SK-N-SH (cell line): Measurements from ENCODE around the gene TXNDC5.

Experiments
- CTCF ChIP-seq: fragments of 200-600 bp; sonication (generic); IDR thresholded peaks from 2 replicates; pipeline ENCODE4 v1.6.1; 2017; ENCODE audit warnings: antibody characterized with exemption, mild to moderate bottlenecking, moderate library complexity
- EP300 ChIP-seq, 2 experiments: IDR thresholded peaks; 2 replicates each; pipeline versions ENCODE4 v1.4.0 to v1.6.1; 2012; ENCODE audit warnings: borderline replicate concordance in 1 of 2, low read depth in 1 of 2, low read length in 1 of 2
- GABPA ChIP-seq: IDR thresholded peaks from 2 replicates; pipeline ENCODE4 v1.4.0; 2012; ENCODE audit warnings: low read depth, mild to moderate bottlenecking
- NRF1 ChIP-seq: IDR thresholded peaks from 2 replicates; pipeline ENCODE4 v1.6.1; 2012; ENCODE audit warnings: low read depth, mild to moderate bottlenecking, low read length
- RAD21 ChIP-seq: IDR thresholded peaks from 2 replicates; pipeline ENCODE4 v1.6.1; 2012; ENCODE audit warnings: mild to moderate bottlenecking, low read length
- RCOR1 ChIP-seq: fragments of 150-350 bp; IDR thresholded peaks from 2 replicates; pipeline ENCODE4 v1.6.1; 2017; ENCODE audit warnings: antibody characterized with exemption, low read length
- RFX5 ChIP-seq: IDR thresholded peaks from 2 replicates; pipeline ENCODE4 v1.6.1; 2012; ENCODE audit warnings: mild to moderate bottlenecking, improper control_type of control experiment, low read length
- SIN3A ChIP-seq: IDR thresholded peaks from 2 replicates; pipeline ENCODE4 v1.6.1; 2012; ENCODE audit warnings: low read depth, mild to moderate bottlenecking, low read length, moderate library complexity, borderline replicate concordance
- TAF1 ChIP-seq: IDR thresholded peaks from 2 replicates; pipeline ENCODE4 v1.6.1; 2012; ENCODE audit warnings: low read depth, mild to moderate bottlenecking, low read length, moderate library complexity, borderline replicate concordance

GRCh38 chr6:7912024-7912423, 1.4 kb upstream of the TXNDC5 start:
- TF ChIP-seq CTCF: no peak
- TF ChIP-seq RCOR1: no peak
- no peak for TF ChIP-seq SIN3A
- TF ChIP-seq RFX5: no peak
- TF ChIP-seq GABPA: no peak
- no peak for TF ChIP-seq NRF1
- TF ChIP-seq EP300 (IDR thresholded peaks at IDR 0.05; ENCODE audit: borderline replicate concordance in 1 of 2, low read depth in 1 of 2, low read length in 1 of 2): no peak
- TF ChIP-seq RAD21: no peak
- no peak for TF ChIP-seq TAF1
